ENCODE results near the gene GPR143. TPM values are rescaled to one million over a fixed set of nuclear protein-coding genes. Genes with fewer than 3 reads are reported as not detected.

Gene GPR143
- total and polyA plus RNA-seq, 9 of the 15 experiments (the other 6 are each of a cell fraction or from before 2014, with no cell fraction given), result not detected

- DNase-seq (ENCODE audit: extremely low read depth in 1 of 4, low spot score in 3 of 4) (no peak), FAIRE-seq (no peak), ATAC-seq (no peak)
- in situ Hi-C loops (cut with MboI), result no loop called here
- Histone ChIP-seq H3K27ac (ENCODE audit: extremely low read depth, low read depth, low read length) (no peak overlapping the region), H3K4me2 (ENCODE audit: insufficient read depth, low read length) (no peak overlapping the region), H3K36me3 (ENCODE audit: control insufficient read depth, insufficient read depth, low read length) (peaks cover 43% of the 10 kb centered on the region; the same call in 2 of the 3 replicates), H4K20me1 (replicated peaks; ENCODE audit: control insufficient read depth, insufficient read depth, low read length) (no peaks in the 10 kb centered on the region), H3K79me2 (ENCODE audit: control insufficient read depth, insufficient read depth, low read length) (no peaks in the 10 kb centered on the region), H3K4me1 (replicated peaks in 1 of 2; ENCODE audit: control insufficient read depth in 2 of 2, insufficient read depth in 2 of 2, low read length in 2 of 2) (no peaks in the 10 kb centered on the region), H3K4me3 (no peak overlapping the region), H3K9me3 (replicated peaks; ENCODE audit: control insufficient read depth, insufficient read depth, low read depth, low read length) (peaks cover 1% of the 10 kb centered on the region), H3K9me1 (ENCODE audit: control insufficient read depth, insufficient read depth, low read length) (no peaks in the 10 kb centered on the region), H3K27me3 (ENCODE audit: control insufficient read depth in 2 of 2, insufficient read depth in 2 of 2, low read length in 2 of 2) (no peaks in the 10 kb centered on the region), H2AFZ (ENCODE audit: low read depth, low read length) (no peak overlapping the region), H3K9ac (ENCODE audit: insufficient read depth in 1 of 2, low read depth in 2 of 2, low read length in 2 of 2) (no peak overlapping the region)
- no peak for TF ChIP-seq NFYB (IDR thresholded peaks at IDR 0.05; ENCODE audit: extremely low read depth, insufficient read length)
- no peak for TF ChIP-seq WHSC1 (IDR thresholded peaks at IDR 0.05; ENCODE audit: low read length)
- TF ChIP-seq MNT (conservative IDR thresholded peaks at IDR 0.05), result no peak
- TF ChIP-seq TRIM25 (IDR thresholded peaks at IDR 0.05; ENCODE audit: borderline replicate concordance), result no peak
- ChIA-PET CTCF (ENCODE audit: low intra/inter-chr PET ratio) (no interaction called here), POLR2A (no interaction called here)
- intact Hi-C loops (cut with micrococcal nuclease), result no loop called here
- BruUV-seq (replicated peaks), result no TSS peak
- 98% methylated on average over 12 of the region's 21 CpGs for WGBS (ENCODE audit: insufficient coverage, low coverage, missing lambda C conversion rate)
These were observed 48.3 kb downstream of the GPR143 start for GRCh38 chrX:9717376-9717775.
